ENCODE data around the gene HOXC9.

- TF ChIP-seq REST (IDR thresholded peaks at IDR 0.05; ENCODE audit: insufficient read depth in 1 of 2, low read depth in 2 of 2, low read length in 2 of 2) = no peak
- TF ChIP-seq POLR2AphosphoS5 (IDR thresholded peaks at IDR 0.05; ENCODE audit: low read depth, low read length) = no peak
- no peak for TF ChIP-seq TAF1 (IDR thresholded peaks at IDR 0.05; ENCODE audit: borderline replicate concordance, insufficient read depth, low read length)
These were observed 27.7 kb upstream of the HOXC9 start for GRCh38 chr12:53972152-53972702.

Measured in PFSK-1 (cell line).